ENCODE results near the gene MTA3. TPM values are rescaled to one million over a fixed set of nuclear protein-coding genes. Genes with fewer than 3 reads are reported as not detected.

The MTA3 gene
- total RNA-seq, 1 donor from 2014 or later = 34.3 TPM

DNA sequence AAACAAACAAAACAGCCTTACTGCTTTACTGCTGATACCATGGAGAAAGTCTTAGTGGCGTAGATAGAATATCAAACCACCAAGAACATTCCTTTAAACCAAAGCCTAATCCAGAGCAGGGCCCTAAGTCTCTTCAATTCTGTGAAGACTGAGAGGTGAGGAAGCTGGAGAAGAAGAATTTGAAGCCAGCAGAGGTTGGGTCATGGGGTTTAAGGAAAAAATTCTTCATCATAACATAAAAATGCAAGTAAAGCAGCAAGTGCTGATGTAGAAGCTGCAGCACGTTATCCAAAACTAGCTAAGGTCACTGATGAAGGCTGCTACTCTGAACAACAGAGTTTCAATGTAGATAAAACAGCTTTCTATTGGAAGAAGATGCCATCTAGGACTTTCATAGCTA lies 77.1 kb downstream of the MTA3 start:
- ATAC-seq (no peak), DNase-seq (no peak)
- Histone ChIP-seq H3K4me1 (no peaks in the 10 kb centered on the region), H3K27me3 (no peaks in the 10 kb centered on the region), H3K27ac (no peak overlapping the region), H3K36me3 (no peaks in the 10 kb centered on the region), H3K4me3 (no peak overlapping the region), H3K9me3 (no peaks in the 10 kb centered on the region)
- TF ChIP-seq, protein P1, sequence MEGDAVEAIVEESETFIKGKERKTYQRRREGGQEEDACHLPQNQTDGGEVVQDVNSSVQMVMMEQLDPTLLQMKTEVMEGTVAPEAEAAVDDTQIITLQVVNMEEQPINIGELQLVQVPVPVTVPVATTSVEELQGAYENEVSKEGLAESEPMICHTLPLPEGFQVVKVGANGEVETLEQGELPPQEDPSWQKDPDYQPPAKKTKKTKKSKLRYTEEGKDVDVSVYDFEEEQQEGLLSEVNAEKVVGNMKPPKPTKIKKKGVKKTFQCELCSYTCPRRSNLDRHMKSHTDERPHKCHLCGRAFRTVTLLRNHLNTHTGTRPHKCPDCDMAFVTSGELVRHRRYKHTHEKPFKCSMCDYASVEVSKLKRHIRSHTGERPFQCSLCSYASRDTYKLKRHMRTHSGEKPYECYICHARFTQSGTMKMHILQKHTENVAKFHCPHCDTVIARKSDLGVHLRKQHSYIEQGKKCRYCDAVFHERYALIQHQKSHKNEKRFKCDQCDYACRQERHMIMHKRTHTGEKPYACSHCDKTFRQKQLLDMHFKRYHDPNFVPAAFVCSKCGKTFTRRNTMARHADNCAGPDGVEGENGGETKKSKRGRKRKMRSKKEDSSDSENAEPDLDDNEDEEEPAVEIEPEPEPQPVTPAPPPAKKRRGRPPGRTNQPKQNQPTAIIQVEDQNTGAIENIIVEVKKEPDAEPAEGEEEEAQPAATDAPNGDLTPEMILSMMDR (IDR thresholded peaks at IDR 0.05) = no peak
- intact Hi-C loops (cut with DNase I) = no loop called here

DNA sequence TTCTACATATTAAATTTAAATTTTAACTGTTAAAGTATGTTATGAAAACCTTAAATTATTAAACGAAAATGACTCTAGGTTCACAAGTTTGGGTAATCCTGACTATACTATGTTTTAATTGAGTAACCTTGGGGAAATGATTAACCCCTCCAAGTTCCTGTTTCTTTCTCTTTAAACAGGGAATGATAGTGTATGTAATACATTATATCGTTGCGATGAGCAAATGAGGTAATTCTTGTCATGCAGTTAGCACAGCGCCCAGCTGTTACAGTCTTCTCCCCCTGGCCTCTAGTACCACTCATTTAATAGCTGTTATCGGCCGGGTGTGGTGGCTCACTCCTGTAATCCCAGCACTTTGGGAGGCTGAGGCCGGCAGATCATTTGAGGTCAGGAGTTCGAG lies 80.4 kb downstream of the MTA3 start:
- no peaks in the 10 kb centered on the region for H3K27me3 ChIP-seq
- TF ChIP-seq, protein P1 (IDR thresholded peaks at IDR 0.05) = no peak
- ATAC-seq (peak; percentile 66), DNase-seq (no peak)
- no peaks in the 10 kb centered on the region for H3K36me3 ChIP-seq
- no peak overlapping the region for H3K4me3 ChIP-seq
- no peaks in the 10 kb centered on the region for H3K9me3 ChIP-seq
- H3K4me1 ChIP-seq = no peaks in the 10 kb centered on the region
- intact Hi-C loops (cut with DNase I) = no loop called here
- H3K27ac ChIP-seq = no peak overlapping the region

DNA sequence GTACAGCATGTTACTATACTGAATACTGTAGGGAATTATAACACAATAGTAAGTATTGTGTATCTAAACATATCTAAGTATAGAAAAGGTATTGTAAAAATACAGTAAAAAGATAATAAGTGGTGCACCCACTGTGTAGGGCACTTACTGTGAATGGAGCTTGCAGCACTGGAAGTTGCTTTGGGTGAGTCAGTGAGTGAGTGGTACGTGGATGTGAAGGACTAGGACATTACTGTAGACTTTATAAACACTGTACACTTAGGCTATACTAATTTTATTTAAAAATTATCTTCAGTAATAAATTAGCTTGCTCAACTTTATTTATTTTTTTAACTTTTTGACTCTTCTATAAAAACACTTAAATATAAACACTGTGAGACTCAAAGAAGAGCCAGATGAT lies 82.6 kb downstream of the MTA3 start:
- no peak for DNase-seq
- Histone ChIP-seq H3K9me3 (no peaks in the 10 kb centered on the region), H3K27ac (no peak overlapping the region), H3K4me1 (no peaks in the 10 kb centered on the region), H3K36me3 (peaks cover 11% of the 10 kb centered on the region), H3K4me3 (no peak overlapping the region), H3K27me3 (no peaks in the 10 kb centered on the region)
- TF ChIP-seq, protein P1 (IDR thresholded peaks at IDR 0.05) = no peak
- no peak for ATAC-seq
- intact Hi-C loops (cut with DNase I) = no loop called here

DNA sequence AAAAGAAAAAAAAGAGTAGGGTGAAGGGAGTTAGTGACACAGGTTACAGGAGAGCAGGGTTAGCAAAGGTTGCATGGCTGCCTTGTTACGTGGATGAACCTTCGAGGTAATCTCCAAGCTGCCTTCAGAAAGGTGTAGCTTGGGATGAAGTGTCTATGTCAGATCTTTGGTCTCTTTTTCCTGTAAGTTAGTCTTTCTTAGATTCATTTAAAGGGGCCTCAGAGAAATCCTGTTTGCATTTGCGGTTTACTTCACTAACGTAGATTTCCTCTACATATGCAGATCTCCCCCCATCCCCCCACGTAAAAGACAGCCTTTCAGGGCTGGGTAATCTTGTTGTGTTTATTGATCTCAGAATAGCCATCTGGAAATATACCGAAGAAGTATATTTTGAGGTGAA lies 83.7 kb downstream of the MTA3 start:
- DNase-seq (no peak), ATAC-seq (no peak)
- TF ChIP-seq, protein P1 (IDR thresholded peaks at IDR 0.05) = no peak
- intact Hi-C loops (cut with DNase I) = no loop called here
- Histone ChIP-seq H3K36me3 (peaks cover 18% of the 10 kb centered on the region), H3K9me3 (no peaks in the 10 kb centered on the region), H3K4me1 (no peaks in the 10 kb centered on the region), H3K4me3 (no peak overlapping the region), H3K27me3 (no peaks in the 10 kb centered on the region), H3K27ac (no peak overlapping the region)

DNA sequence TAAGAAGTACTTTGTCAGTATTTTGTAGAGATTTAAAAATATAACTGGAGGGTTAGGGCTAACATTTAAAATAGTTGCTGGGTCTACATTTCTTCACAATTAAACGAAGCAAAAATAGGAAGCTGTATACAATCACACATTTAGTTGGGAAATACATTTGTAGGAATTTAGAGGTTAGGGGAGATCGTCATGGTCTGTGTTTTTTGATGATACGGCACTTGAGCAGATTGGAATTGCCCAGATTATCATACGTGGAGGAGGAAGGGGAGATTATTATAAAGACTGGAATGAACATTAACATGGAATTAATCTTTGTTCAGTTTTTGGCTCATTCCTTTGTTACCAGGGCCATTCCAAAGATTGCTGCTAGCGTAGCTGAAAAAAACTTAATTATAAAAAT lies 84.6 kb downstream of the MTA3 start:
- Histone ChIP-seq H3K4me1 (no peaks in the 10 kb centered on the region), H3K27me3 (no peaks in the 10 kb centered on the region), H3K9me3 (no peaks in the 10 kb centered on the region), H3K36me3 (peaks cover 18% of the 10 kb centered on the region), H3K27ac (no peak overlapping the region), H3K4me3 (no peak overlapping the region)
- no peak for DNase-seq
- TF ChIP-seq, protein P1 (IDR thresholded peaks at IDR 0.05) = no peak
- ATAC-seq = no peak
- intact Hi-C loops (cut with DNase I) = no loop called here

DNA sequence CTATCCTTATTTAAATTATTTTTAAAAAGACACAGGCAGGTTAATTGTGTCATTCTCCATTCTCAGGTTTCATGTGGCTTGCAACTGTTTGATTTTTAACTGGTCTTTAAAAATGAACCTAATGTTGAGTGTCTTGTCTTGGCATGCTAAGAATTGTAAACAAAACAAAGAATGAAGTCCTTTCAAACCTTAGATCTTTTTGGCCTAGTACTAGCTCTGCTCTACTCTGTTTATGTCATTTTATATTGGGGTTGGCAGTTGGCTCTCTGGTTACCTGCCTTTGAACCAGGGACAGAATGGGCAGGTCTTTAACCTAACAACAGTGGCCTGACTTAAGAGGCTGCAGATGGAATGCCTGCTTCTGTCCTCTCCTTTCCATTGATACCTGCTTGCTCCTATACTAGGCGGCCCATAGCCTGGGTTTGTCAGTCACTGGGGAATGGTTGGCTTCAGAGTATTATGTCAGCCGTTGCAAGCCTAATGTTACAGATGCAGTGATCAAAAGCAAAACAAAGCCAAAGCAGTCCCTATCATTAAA lies 85.5 kb downstream of the MTA3 start:
- DNase-seq (no peak), ATAC-seq (no peak)
- no peak overlapping the region for H3K27ac ChIP-seq
- H3K27me3 ChIP-seq = no peaks in the 10 kb centered on the region
- no peak overlapping the region for H3K4me3 ChIP-seq
- intact Hi-C loops (cut with DNase I) = no loop called here
- H3K36me3 ChIP-seq = peaks cover 18% of the 10 kb centered on the region
- no peaks in the 10 kb centered on the region for H3K9me3 ChIP-seq
- H3K4me1 ChIP-seq = no peaks in the 10 kb centered on the region
- TF ChIP-seq, protein P1 (IDR thresholded peaks at IDR 0.05) = no peak

Measured in upper lobe of right lung (tissue), 1 donor.